A549 (cell line): ENCODE data around the gene GABRR1. TPM values are rescaled to one million over a fixed set of nuclear protein-coding genes. Genes with fewer than 3 reads are reported as not detected.
A peak's percentile ranks its signal among the peaks of the same experiment; 100 is the strongest.

Experiments used
- ATAC-seq, 2 experiments: fragments of 200-7000 bp in 1 of 2; fragments of >200 bp in 1 of 2; cut with Nextera tagmentation in 1 of 2; cut with Tn5 transposase in 1 of 2; 3 replicates each; pipeline versions ENCODE4 v1.8.0 to v1.9.1; 2018 to 2020; ENCODE audit warnings: mild to moderate bottlenecking in 1 of 2, moderate library complexity in 1 of 2
- CTCF ChIA-PET: fragments of 300-600 bp; sonication (Branson Sonifier 250); formaldehyde crosslinking; extraction: SDS; loops from one replicate; lab custom pipeline; 2021; ENCODE audit warnings: antibody characterized with exemption, inconsistent platforms; lab: Yijun Ruan, JAX
- POLR2A ChIA-PET: fragments of 350-600 bp; formaldehyde crosslinking; extraction: SDS; loops from one replicate; lab custom pipeline; 2021; ENCODE audit warnings: antibody characterized with exemption, inconsistent platforms; lab: Yijun Ruan, JAX
- DNase-seq, 2 experiments: peaks; one replicate each; pipeline versions ENCODE4 v3.0.0 to v3.0.0-alpha.2; 2011 to 2016; ENCODE audit warnings: low read depth in 1 of 2, low spot score in 1 of 2
- FAIRE-seq: peaks from 2 replicates; lab custom pipeline; 2011; peaks lifted over from hg19 to GRCh38; lab: Jason Lieb, UNC
- H3K27ac ChIP-seq, 2 experiments: fragments of >200 bp; sonication (Bioruptor Twin); formaldehyde crosslinking; 3 replicates each; pipeline ENCODE4 v1.5.1; 2016 to 2017
- H3K4me1 ChIP-seq: fragments of >200 bp; sonication (Bioruptor Twin); formaldehyde crosslinking; 3 replicates; pipeline ENCODE4 v1.6.1; 2016
- H3K4me2 ChIP-seq: fragments of >200 bp; sonication (Bioruptor Twin); formaldehyde crosslinking; 3 replicates; pipeline ENCODE4 v1.6.1; 2016
- H3K4me3 ChIP-seq: fragments of >200 bp; sonication (Bioruptor Twin); formaldehyde crosslinking; 3 replicates; pipeline ENCODE4 v1.5.1; 2016
- H3K9me3 ChIP-seq: fragments of >200 bp; sonication (Bioruptor Twin); formaldehyde crosslinking; 3 replicates; pipeline ENCODE4 v1.6.1; 2016
- CBX8 ChIP-seq: fragments of 200-600 bp; sonication (generic); IDR thresholded peaks from 2 replicates; pipeline ENCODE4 v1.6.1; 2016
- E2F6 ChIP-seq: IDR thresholded peaks from 2 replicates; pipeline ENCODE4 v1.6.1; 2012; ENCODE audit warnings: low read depth, borderline replicate concordance
- EHF ChIP-seq: fragments of 250-450 bp; sonication (Bioruptor Pico); IDR thresholded peaks from 2 replicates; pipeline ENCODE4 v1.5.0; 2020; ENCODE audit warnings: mild to moderate bottlenecking
- EHMT2 ChIP-seq: fragments of 200-600 bp; sonication (generic); IDR thresholded peaks from 2 replicates; pipeline ENCODE4 v1.6.1; 2016; ENCODE audit warnings: antibody characterized with exemption, low read depth, mild to moderate bottlenecking, moderate library complexity
- EP300 ChIP-seq, 2 experiments: fragments of >200 bp; sonication (Bioruptor Twin); formaldehyde crosslinking; IDR thresholded peaks; 2 replicates in 1 of 2; 3 replicates in 1 of 2; pipeline ENCODE4 v1.6.1; 2016 to 2017
- ESRRA ChIP-seq: fragments of 150-350 bp; IDR thresholded peaks from 2 replicates; pipeline ENCODE4 v1.6.1; 2014; ENCODE audit warnings: mild to moderate bottlenecking, low read length, borderline replicate concordance
- FOXS1 ChIP-seq: fragments of 250-450 bp; sonication (Bioruptor Pico); IDR thresholded peaks from 2 replicates; pipeline ENCODE4 v1.5.0; 2020; ENCODE audit warnings: mild to moderate bottlenecking, moderate library complexity
- GATA3 ChIP-seq: IDR thresholded peaks from 2 replicates; pipeline ENCODE4 v1.6.1; 2012; ENCODE audit warnings: borderline replicate concordance
- HES2 ChIP-seq: fragments of >200 bp; sonication (Bioruptor Twin); formaldehyde crosslinking; IDR thresholded peaks from 2 replicates; pipeline ENCODE4 v1.6.1; 2016
- HEYL ChIP-seq: fragments of 250-450 bp; sonication (Bioruptor Pico); IDR thresholded peaks from 2 replicates; pipeline ENCODE4 v1.8.0; 2021; ENCODE audit warnings: mild to moderate bottlenecking, moderate library complexity
- HMGXB4 ChIP-seq: fragments of 250-450 bp; sonication (Bioruptor Pico); IDR thresholded peaks from 2 replicates; pipeline ENCODE4 v1.5.0; 2021; ENCODE audit warnings: mild to moderate bottlenecking, moderate library complexity, borderline replicate concordance
- HOXA7 ChIP-seq: fragments of 250-450 bp; sonication (Bioruptor Pico); IDR thresholded peaks from 2 replicates; pipeline ENCODE4 v1.5.0; 2020; ENCODE audit warnings: mild to moderate bottlenecking, moderate library complexity
- JUN ChIP-seq, 2 experiments: fragments of >200 bp; sonication (Bioruptor Twin); formaldehyde crosslinking; IDR thresholded peaks; 2 replicates in 1 of 2; 3 replicates in 1 of 2; pipeline ENCODE4 v1.6.1; 2016 to 2017
- KDM1A ChIP-seq: fragments of 200-600 bp; sonication (generic); IDR thresholded peaks from 2 replicates; pipeline ENCODE4 v1.6.1; 2016; ENCODE audit warnings: low read depth, mild to moderate bottlenecking
- KDM5A ChIP-seq: fragments of 200-600 bp; sonication (generic); IDR thresholded peaks from 2 replicates; pipeline ENCODE4 v1.6.1; 2016; ENCODE audit warnings: antibody characterized with exemption, mild to moderate bottlenecking
- NFE2L2 ChIP-seq: fragments of 150-350 bp; conservative IDR thresholded peaks from 2 replicates; pipeline ENCODE4 v1.6.1; 2014; ENCODE audit warnings: low read length
- NPAS2 ChIP-seq: fragments of 250-450 bp; sonication (Bioruptor Pico); IDR thresholded peaks from 2 replicates; pipeline ENCODE4 v1.8.0; 2022; ENCODE audit warnings: mild to moderate bottlenecking, moderate library complexity, borderline replicate concordance
- NR3C1 ChIP-seq: fragments of >200 bp; sonication (Bioruptor Twin); formaldehyde crosslinking; IDR thresholded peaks from 3 replicates; pipeline ENCODE4 v1.6.1; 2017
- POLR2AphosphoS2 ChIP-seq: conservative IDR thresholded peaks from 2 replicates; pipeline ENCODE4 v1.6.1; 2012; ENCODE audit warnings: low read length, improper control_type of control experiment, inconsistent platforms
- RARB ChIP-seq: fragments of 250-450 bp; sonication (Bioruptor Pico); IDR thresholded peaks from 2 replicates; pipeline ENCODE4 v1.8.0; 2021; ENCODE audit warnings: mild to moderate bottlenecking, moderate library complexity
- RFX5 ChIP-seq: fragments of 450-650 bp; IDR thresholded peaks from 2 replicates; pipeline ENCODE4 v1.7.1; 2014; ENCODE audit warnings: antibody characterized with exemption, mild to moderate bottlenecking, moderate library complexity
- RNF2 ChIP-seq: fragments of 200-600 bp; sonication (generic); IDR thresholded peaks from 2 replicates; pipeline ENCODE4 v1.6.1; 2016; ENCODE audit warnings: low read depth, mild to moderate bottlenecking, antibody characterized with exemption, moderate library complexity, borderline replicate concordance
- SMC3 ChIP-seq: fragments of >200 bp; sonication (Bioruptor Twin); formaldehyde crosslinking; IDR thresholded peaks from 3 replicates; pipeline ENCODE4 v1.6.1; 2018; ENCODE audit warnings: inconsistent platforms
- ZFP36 ChIP-seq: fragments of 450-650 bp; IDR thresholded peaks from 2 replicates; pipeline ENCODE4 v1.6.1; 2014; ENCODE audit warnings: borderline replicate concordance; ENCODE audit not compliant: partially characterized antibody
- ZNF302 ChIP-seq: fragments of 250-450 bp; sonication (Bioruptor Pico); IDR thresholded peaks from 2 replicates; pipeline ENCODE4 v1.9.0; 2021; ENCODE audit warnings: inconsistent platforms, mild to moderate bottlenecking, moderate library complexity
- ZSCAN20 ChIP-seq: fragments of 250-450 bp; sonication (Bioruptor Pico); IDR thresholded peaks from 2 replicates; pipeline ENCODE4 v1.8.0; 2022; ENCODE audit warnings: mild to moderate bottlenecking, moderate library complexity
- WGBS: methylation state at CpG from one replicate; pipeline ENCODE4 v1.1.6; 2017; ENCODE audit errors: missing lambda C conversion rate; 5-methylcytosine and 5-hydroxymethylcytosine counted together
- polyA plus RNA-seq, 4 experiments: library from polyadenylated mRNA; depleted of rRNA in 3 of 4; stranded (reverse); fragments of >200 nt; fragmentation: RNase III in 1 of 4; extraction: RNeasy Plus Mini Kit Qiagen cat#74134 plus additional on column Dnase treatment in 1 of 4; gene quantifications; 2 replicates in 3 of 4; 3 replicates in 1 of 4; pipeline ENCODE4 v1.2.3, GENCODE V29; 2011 to 2017
- TF ChIP-seq, protein P1 (sequence below): fragments of 200-600 bp; sonication (generic); IDR thresholded peaks from 2 replicates; pipeline ENCODE4 v1.6.1; 2016; ENCODE audit warnings: antibody characterized with exemption, mild to moderate bottlenecking, moderate library complexity
- TF ChIP-seq, protein P2 (sequence below): fragments of 450-650 bp; IDR thresholded peaks from 2 replicates; pipeline ENCODE4 v1.6.1; 2014; ENCODE audit warnings: antibody characterized with exemption
- TF ChIP-seq, protein P3 (sequence below): IDR thresholded peaks from 2 replicates; pipeline ENCODE4 v1.6.1; 2012

GABRR1 gene
- polyA plus RNA-seq, 2 of the 4 experiments (the other 2 are of a cell fraction), result not detected

GRCh38 chr6:89242574-89243330, 25.6 kb upstream of the GABRR1 start (continued):
- TF ChIP-seq, protein P1, sequence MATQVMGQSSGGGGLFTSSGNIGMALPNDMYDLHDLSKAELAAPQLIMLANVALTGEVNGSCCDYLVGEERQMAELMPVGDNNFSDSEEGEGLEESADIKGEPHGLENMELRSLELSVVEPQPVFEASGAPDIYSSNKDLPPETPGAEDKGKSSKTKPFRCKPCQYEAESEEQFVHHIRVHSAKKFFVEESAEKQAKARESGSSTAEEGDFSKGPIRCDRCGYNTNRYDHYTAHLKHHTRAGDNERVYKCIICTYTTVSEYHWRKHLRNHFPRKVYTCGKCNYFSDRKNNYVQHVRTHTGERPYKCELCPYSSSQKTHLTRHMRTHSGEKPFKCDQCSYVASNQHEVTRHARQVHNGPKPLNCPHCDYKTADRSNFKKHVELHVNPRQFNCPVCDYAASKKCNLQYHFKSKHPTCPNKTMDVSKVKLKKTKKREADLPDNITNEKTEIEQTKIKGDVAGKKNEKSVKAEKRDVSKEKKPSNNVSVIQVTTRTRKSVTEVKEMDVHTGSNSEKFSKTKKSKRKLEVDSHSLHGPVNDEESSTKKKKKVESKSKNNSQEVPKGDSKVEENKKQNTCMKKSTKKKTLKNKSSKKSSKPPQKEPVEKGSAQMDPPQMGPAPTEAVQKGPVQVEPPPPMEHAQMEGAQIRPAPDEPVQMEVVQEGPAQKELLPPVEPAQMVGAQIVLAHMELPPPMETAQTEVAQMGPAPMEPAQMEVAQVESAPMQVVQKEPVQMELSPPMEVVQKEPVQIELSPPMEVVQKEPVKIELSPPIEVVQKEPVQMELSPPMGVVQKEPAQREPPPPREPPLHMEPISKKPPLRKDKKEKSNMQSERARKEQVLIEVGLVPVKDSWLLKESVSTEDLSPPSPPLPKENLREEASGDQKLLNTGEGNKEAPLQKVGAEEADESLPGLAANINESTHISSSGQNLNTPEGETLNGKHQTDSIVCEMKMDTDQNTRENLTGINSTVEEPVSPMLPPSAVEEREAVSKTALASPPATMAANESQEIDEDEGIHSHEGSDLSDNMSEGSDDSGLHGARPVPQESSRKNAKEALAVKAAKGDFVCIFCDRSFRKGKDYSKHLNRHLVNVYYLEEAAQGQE, result no peak
- TF ChIP-seq ZNF302 (CRISPR knock-in tag), result no peak
- no peak for TF ChIP-seq RARB (CRISPR knock-in tag)
- no peak for TF ChIP-seq JUN (IDR thresholded peaks at IDR 0.05)
- TF ChIP-seq KDM1A, result no peak

- POLR2A ChIA-PET, result no interaction called here
- ATAC-seq, result peak in 1 of 2 experiments; percentile 58; a peak in 3 of 6 replicates
- 96% methylated on average over 3 of the region's 3 CpGs for WGBS
- H3K27ac ChIP-seq, result no peak overlapping the region
- DNase-seq, result no peak
- H3K4me3 ChIP-seq, result no peak overlapping the region
- H3K9me3 ChIP-seq, result no peaks in the 10 kb centered on the region
- no peaks in the 10 kb centered on the region for H3K4me1 ChIP-seq
- TF ChIP-seq EHMT2 (no peak), POLR2AphosphoS2 (no peak), SMC3 (no peak), ZFP36 (no peak), EP300 (IDR thresholded peaks at IDR 0.05) (no peak), ESRRA (no peak), HMGXB4 (CRISPR knock-in tag) (no peak), CBX8 (no peak), HES2 (no peak), HOXA7 (CRISPR knock-in tag) (no peak), JUN (IDR thresholded peaks at IDR 0.05) (no peak), GATA3 (no peak), NFE2L2 (no peak), EHF (CRISPR knock-in tag) (no peak), NPAS2 (CRISPR knock-in tag) (no peak), KDM5A (no peak), RFX5 (no peak)
- H3K4me2 ChIP-seq, result no peak overlapping the region
- CTCF ChIA-PET, result interaction anchor here (0.5 kb wide), 1 partner anchor 1456 kb away, joined by 3 read pairs; no protein-coding TSS in a partner anchor
- FAIRE-seq, result no peak
Observed at GRCh38 chr6:89239338-89239737, 22.2 kb upstream of the GABRR1 start.

DNA sequence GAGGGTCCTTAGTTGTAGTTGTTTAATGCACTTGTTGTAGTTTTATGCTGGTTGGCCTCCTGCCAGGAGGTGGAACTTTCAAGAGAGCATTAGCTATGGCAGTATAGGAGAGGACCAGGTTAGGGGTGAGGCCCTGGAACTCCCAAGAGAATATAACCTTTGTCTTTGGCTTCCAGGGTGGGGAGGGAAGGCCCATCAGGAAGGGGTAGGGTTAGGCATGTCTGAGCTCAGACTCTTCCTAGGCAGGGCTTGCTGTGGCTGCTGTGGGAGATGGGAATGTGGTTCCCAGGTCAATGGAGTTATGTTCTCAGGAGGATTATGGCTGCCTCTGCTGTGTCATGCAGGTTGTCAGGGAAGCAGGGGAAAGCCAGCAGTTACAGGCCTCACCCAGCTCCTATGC, 20.0 kb upstream of the GABRR1 start:
- no peaks in the 10 kb centered on the region for H3K9me3 ChIP-seq
- DNase-seq, result no peak
- no peak overlapping the region for H3K4me3 ChIP-seq
- TF ChIP-seq FOXS1 (CRISPR knock-in tag) (no peak), E2F6 (no peak), NR3C1 (no peak), HEYL (no peak), SMC3 (no peak), RNF2 (no peak), ZSCAN20 (CRISPR knock-in tag) (no peak), JUN (IDR thresholded peaks at IDR 0.05) (no peak), EP300 (IDR thresholded peaks at IDR 0.05) (no peak)
- TF ChIP-seq, protein P2, sequence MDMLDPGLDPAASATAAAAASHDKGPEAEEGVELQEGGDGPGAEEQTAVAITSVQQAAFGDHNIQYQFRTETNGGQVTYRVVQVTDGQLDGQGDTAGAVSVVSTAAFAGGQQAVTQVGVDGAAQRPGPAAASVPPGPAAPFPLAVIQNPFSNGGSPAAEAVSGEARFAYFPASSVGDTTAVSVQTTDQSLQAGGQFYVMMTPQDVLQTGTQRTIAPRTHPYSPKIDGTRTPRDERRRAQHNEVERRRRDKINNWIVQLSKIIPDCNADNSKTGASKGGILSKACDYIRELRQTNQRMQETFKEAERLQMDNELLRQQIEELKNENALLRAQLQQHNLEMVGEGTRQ, result no peak
- TF ChIP-seq, protein P3, sequence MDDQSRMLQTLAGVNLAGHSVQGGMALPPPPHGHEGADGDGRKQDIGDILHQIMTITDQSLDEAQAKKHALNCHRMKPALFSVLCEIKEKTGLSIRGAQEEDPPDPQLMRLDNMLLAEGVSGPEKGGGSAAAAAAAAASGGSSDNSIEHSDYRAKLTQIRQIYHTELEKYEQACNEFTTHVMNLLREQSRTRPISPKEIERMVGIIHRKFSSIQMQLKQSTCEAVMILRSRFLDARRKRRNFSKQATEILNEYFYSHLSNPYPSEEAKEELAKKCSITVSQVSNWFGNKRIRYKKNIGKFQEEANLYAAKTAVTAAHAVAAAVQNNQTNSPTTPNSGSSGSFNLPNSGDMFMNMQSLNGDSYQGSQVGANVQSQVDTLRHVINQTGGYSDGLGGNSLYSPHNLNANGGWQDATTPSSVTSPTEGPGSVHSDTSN, result no peak
- no peak overlapping the region for H3K27ac ChIP-seq
- H3K4me2 ChIP-seq, result no peak overlapping the region
- CTCF ChIA-PET, result no interaction called here
- ATAC-seq, result no peak
- no peak for FAIRE-seq
- H3K4me1 ChIP-seq, result no peaks in the 10 kb centered on the region
- POLR2A ChIA-PET, result no interaction called here
